OCI-LY7 (cell line): Measurements from ENCODE around the gene ABCA2.

Source experiments
- CTCF ChIP-seq: fragments of 200-600 bp; sonication (generic); conservative IDR thresholded peaks from 2 replicates; pipeline ENCODE4 v1.5.1; 2014; ENCODE audit warnings: mild to moderate bottlenecking, antibody characterized with exemption, low read length, moderate library complexity, mixed read lengths
- EZH2phosphoT487 ChIP-seq: fragments of 200-600 bp; sonication (generic); IDR thresholded peaks from 2 replicates; pipeline ENCODE4 v1.6.1; 2018; ENCODE audit warnings: low read depth, borderline replicate concordance, mild to moderate bottlenecking, mixed run types, antibody characterized with exemption, low read length, moderate library complexity, mixed read lengths

- TF ChIP-seq EZH2phosphoT487 (no peak), CTCF (no peak)
Observed at GRCh38 chr9:136997371-136997770, 30.7 kb downstream of the ABCA2 start.
